KBM-7 (cell line): Measurements from ENCODE around the gene SPTBN1.
"Not testable (repeated sequence)": the region's sequence is repeated elsewhere in the genome, so short reads cannot be mapped to it uniquely, and the experiment has no call there.

Source experiments
- DNase-seq: peaks from one replicate; pipeline ENCODE4 v3.0.0-alpha.2; 2015
- in situ Hi-C: fragments of 300-500 bp; cut with MboI; formaldehyde crosslinking; loops from 2 replicates; pipeline ENCODE4 v1.14.3; 2020; ENCODE audit warnings: low sequenced_read_pairs, low pct_unique_long_range_greater_than_20kb, mixed read lengths

SPTBN1 gene

GRCh38 chr2:54494087-54494486, 38.0 kb downstream of the SPTBN1 start:
- no peak for DNase-seq
- in situ Hi-C loops = no loop called here

GRCh38 chr2:54496920-54497319, 40.8 kb downstream of the SPTBN1 start:
- DNase-seq = peak; percentile 32
- in situ Hi-C loops = no loop called here

GRCh38 chr2:54497763-54498680, 41.9 kb downstream of the SPTBN1 start:
- in situ Hi-C loops = no loop called here
- DNase-seq = no peak

- in situ Hi-C loops = loop anchor here (25.0 kb wide), 1 partner anchor 312 kb away; no protein-coding TSS in a partner anchor
- no peak for DNase-seq
Measured at GRCh38 chr2:54499661-54500060, 43.5 kb downstream of the SPTBN1 start.

- in situ Hi-C loops = loop anchor here (25.0 kb wide), 1 partner anchor 313 kb away; no protein-coding TSS in a partner anchor
- no peak for DNase-seq
Measured at GRCh38 chr2:54500404-54501205, 44.5 kb downstream of the SPTBN1 start.

- in situ Hi-C loops = loop anchor here (25.0 kb wide), 1 partner anchor 315 kb away; no protein-coding TSS in a partner anchor
- DNase-seq = no peak
Measured at GRCh38 chr2:54502731-54503130, 46.6 kb downstream of the SPTBN1 start.

GRCh38 chr2:54503192-54503591, 47.1 kb downstream of the SPTBN1 start:
- peak; percentile 73 for DNase-seq
- in situ Hi-C loops = loop anchor here (25.0 kb wide), 1 partner anchor 316 kb away; no protein-coding TSS in a partner anchor

- in situ Hi-C loops = loop anchor here (25.0 kb wide), 1 partner anchor 317 kb away; no protein-coding TSS in a partner anchor
- DNase-seq = no peak
Measured at GRCh38 chr2:54503828-54504227, 47.7 kb downstream of the SPTBN1 start.

GRCh38 chr2:54504866-54505265, 48.7 kb downstream of the SPTBN1 start:
- no peak for DNase-seq
- in situ Hi-C loops = loop anchor here (25.0 kb wide), 1 partner anchor 318 kb away; no protein-coding TSS in a partner anchor

- in situ Hi-C loops = loop anchor here (25.0 kb wide), 1 partner anchor 321 kb away; no protein-coding TSS in a partner anchor
- DNase-seq = no peak
Measured at GRCh38 chr2:54508541-54508940, 52.4 kb downstream of the SPTBN1 start.

- in situ Hi-C loops = loop anchor here (25.0 kb wide), 1 partner anchor 322 kb away; no protein-coding TSS in a partner anchor
- DNase-seq = not testable (repeated sequence)
Measured at GRCh38 chr2:54509043-54509442, 52.9 kb downstream of the SPTBN1 start.

- in situ Hi-C loops = loop anchor here (25.0 kb wide), 1 partner anchor 324 kb away; no protein-coding TSS in a partner anchor
- no peak for DNase-seq
Measured at GRCh38 chr2:54510916-54511315, 54.8 kb downstream of the SPTBN1 start.

- in situ Hi-C loops = loop anchor here (25.0 kb wide), 1 partner anchor 325 kb away; no protein-coding TSS in a partner anchor
- DNase-seq = no peak
Measured at GRCh38 chr2:54512183-54512582, 56.1 kb downstream of the SPTBN1 start.

GRCh38 chr2:54512663-54513362, 56.7 kb downstream of the SPTBN1 start:
- DNase-seq = no peak

GRCh38 chr2:54513363-54513715, 57.2 kb downstream of the SPTBN1 start:
- in situ Hi-C loops = loop anchor here (25.0 kb wide), 1 partner anchor 326 kb away; no protein-coding TSS in a partner anchor
- no peak for DNase-seq

More at GRCh38 chr2:54512663-54513362, 56.7 kb downstream of the SPTBN1 start:
- in situ Hi-C loops = loop anchor here (25.0 kb wide), 1 partner anchor 326 kb away; no protein-coding TSS in a partner anchor

- in situ Hi-C loops = loop anchor here (25.0 kb wide), 1 partner anchor 328 kb away; no protein-coding TSS in a partner anchor
- DNase-seq = no peak
Measured at GRCh38 chr2:54514822-54515569, 58.9 kb downstream of the SPTBN1 start.

GRCh38 chr2:54516842-54517241, 60.7 kb downstream of the SPTBN1 start:
- no peak for DNase-seq
- in situ Hi-C loops = loop anchor here (25.0 kb wide), 1 partner anchor 330 kb away; no protein-coding TSS in a partner anchor

GRCh38 chr2:54518016-54518415, 61.9 kb downstream of the SPTBN1 start:
- in situ Hi-C loops = loop anchor here (25.0 kb wide), 1 partner anchor 331 kb away; no protein-coding TSS in a partner anchor

More at GRCh38 chr2:54518016-54518415, 61.9 kb downstream of the SPTBN1 start:
- not testable (repeated sequence) for DNase-seq
